Body of pancreas (tissue), 4 donors: Measurements from ENCODE around the gene ANKRD44. TPM values are rescaled to one million over a fixed set of nuclear protein-coding genes. Genes with fewer than 3 reads are reported as not detected.

Experiments
- ATAC-seq: fragments of 150-250 bp; one replicate; pipeline ENCODE4 v1.9.1; 2016
- DNase-seq, 4 donors: peaks; one replicate each; pipeline ENCODE4 v3.0.0-alpha.2; 2019
- H3K27ac ChIP-seq, 4 donors: fragments of 200-600 bp; sonication (generic); 1 replicate in 3 of 4; 2 replicates in 1 of 4; pipeline versions ENCODE4 v1.5.1 to v1.6.1; 2016 to 2019; ENCODE audit warnings: mild to moderate bottlenecking in 1 of 4, mixed read lengths in 1 of 4, moderate library complexity in 1 of 4
- H3K27me3 ChIP-seq, 2 donors: fragments of 200-600 bp; sonication (generic); one replicate each; pipeline ENCODE4 v1.6.0; 2016; ENCODE audit warnings: mild to moderate bottlenecking in 1 of 2
- H3K36me3 ChIP-seq, 2 donors: fragments of 200-600 bp; sonication (generic); replicated peaks in 1 of 2; 2 replicates each; pipeline ENCODE4 v1.5.1; 2016; ENCODE audit warnings: low read depth in 2 of 2; ENCODE audit not compliant: insufficient read depth in 1 of 2
- H3K4me1 ChIP-seq: fragments of 200-600 bp; sonication (generic); one replicate; pipeline ENCODE4 v1.6.0; 2016
- H3K4me3 ChIP-seq, 2 donors: fragments of 200-600 bp; sonication (generic); 1 replicate in 1 of 2; 2 replicates in 1 of 2; pipeline ENCODE4 v1.5.1; 2016 to 2019
- H3K9me3 ChIP-seq, 3 donors: fragments of 200-600 bp; sonication (generic); 1 replicate in 2 of 3; 2 replicates in 1 of 3; pipeline ENCODE4 v1.5.1; 2016
- POLR2A ChIP-seq, 3 donors: fragments of 450-650 bp; IDR thresholded peaks; one replicate each; pipeline ENCODE4 v1.6.1; 2016; ENCODE audit warnings: antibody characterized with exemption in 3 of 3, mild to moderate bottlenecking in 2 of 3
- WGBS, 2 donors: methylation state at CpG; one replicate each; pipeline ENCODE4 v1.1.5; 2017; 5-methylcytosine and 5-hydroxymethylcytosine counted together
- intact Hi-C: fragments of 100-400 bp; cut with DNase I; formaldehyde crosslinking; loops from one replicate; pipeline ENCODE4 v1.15.1; 2023
- total RNA-seq, 2 donors: library from RNA; depleted of rRNA; stranded (reverse); fragments of >200 nt; gene quantifications; one replicate each; pipeline ENCODE4 v1.1.0, GENCODE V29; 2016
- TF ChIP-seq, protein P1 (sequence below), 7 experiments: fragments of 450-650 bp in 4 of 7; fragments of 200-600 bp in 3 of 7; sonication (generic) in 3 of 7; IDR thresholded peaks; one replicate each; pipeline ENCODE4 v1.5.1; 2016 to 2019; ENCODE audit warnings: antibody characterized with exemption in 7 of 7

Gene ANKRD44
- total RNA-seq, 2 donors from 2014 or later = 12.2 TPM

DNA sequence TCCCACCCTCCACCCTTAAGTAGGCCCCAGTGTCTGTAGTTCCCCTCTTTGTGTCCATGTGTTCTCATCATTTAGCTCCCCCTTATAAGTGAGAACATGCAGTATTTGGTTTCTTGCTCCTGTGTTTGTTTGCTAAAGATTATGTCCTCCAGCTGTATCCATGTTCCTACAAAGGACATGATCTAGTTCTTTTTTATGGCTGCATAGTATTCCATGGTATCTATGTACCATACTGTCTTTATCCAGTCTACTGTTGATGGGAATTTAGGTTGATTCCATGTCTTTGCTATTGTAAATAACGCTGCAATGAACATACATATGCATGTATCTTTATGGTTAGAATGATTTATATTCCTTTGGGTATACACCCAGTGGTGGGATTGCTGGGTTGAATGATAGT lies 233.9 kb downstream of the ANKRD44 start:
- H3K4me1 ChIP-seq = no peaks in the 10 kb centered on the region
- ATAC-seq (no peak), DNase-seq (no peak)
- intact Hi-C loops = no loop called here
- no peak overlapping the region for H3K4me3 ChIP-seq
- WGBS, 2 donors = 0% methylated on average over 1 of the region's 1 CpG
- TF ChIP-seq, protein P1, sequence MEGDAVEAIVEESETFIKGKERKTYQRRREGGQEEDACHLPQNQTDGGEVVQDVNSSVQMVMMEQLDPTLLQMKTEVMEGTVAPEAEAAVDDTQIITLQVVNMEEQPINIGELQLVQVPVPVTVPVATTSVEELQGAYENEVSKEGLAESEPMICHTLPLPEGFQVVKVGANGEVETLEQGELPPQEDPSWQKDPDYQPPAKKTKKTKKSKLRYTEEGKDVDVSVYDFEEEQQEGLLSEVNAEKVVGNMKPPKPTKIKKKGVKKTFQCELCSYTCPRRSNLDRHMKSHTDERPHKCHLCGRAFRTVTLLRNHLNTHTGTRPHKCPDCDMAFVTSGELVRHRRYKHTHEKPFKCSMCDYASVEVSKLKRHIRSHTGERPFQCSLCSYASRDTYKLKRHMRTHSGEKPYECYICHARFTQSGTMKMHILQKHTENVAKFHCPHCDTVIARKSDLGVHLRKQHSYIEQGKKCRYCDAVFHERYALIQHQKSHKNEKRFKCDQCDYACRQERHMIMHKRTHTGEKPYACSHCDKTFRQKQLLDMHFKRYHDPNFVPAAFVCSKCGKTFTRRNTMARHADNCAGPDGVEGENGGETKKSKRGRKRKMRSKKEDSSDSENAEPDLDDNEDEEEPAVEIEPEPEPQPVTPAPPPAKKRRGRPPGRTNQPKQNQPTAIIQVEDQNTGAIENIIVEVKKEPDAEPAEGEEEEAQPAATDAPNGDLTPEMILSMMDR (IDR thresholded peaks at IDR 0.05) = no peak
- TF ChIP-seq POLR2A (IDR thresholded peaks at IDR 0.05) = no peak
- H3K9me3 ChIP-seq = no peaks in the 10 kb centered on the region
- no peak overlapping the region for H3K27ac ChIP-seq
- H3K36me3 ChIP-seq = no peaks in the 10 kb centered on the region
- no peaks in the 10 kb centered on the region for H3K27me3 ChIP-seq

DNA sequence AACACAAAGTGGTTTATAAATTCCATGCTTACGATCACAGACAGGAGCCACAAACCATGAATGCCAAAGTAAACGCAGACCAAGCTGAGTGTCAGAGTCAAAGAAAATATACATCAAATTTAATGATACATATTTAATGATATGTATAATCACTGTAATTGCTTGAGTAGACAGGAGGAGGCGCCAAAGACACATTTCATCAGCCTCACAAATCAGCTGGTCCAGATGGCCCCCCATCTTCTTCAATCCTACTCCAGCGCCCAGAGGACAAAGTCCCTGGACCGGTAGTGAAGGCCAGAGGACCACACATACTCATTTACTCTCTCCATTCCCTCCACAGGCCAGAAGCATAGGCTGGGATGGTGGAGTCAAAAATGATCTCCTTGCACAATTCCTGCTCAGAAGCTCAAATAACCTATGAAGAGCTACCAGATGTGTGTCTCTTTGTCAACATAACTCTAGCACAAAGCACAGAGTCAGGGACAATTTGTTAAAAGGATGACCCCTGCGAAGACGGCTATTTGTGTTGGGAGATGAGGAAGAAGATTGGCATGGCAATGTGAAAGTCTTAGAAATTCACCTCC lies 234.7 kb downstream of the ANKRD44 start:
- intact Hi-C loops = no loop called here
- H3K9me3 ChIP-seq = no peaks in the 10 kb centered on the region
- H3K27ac ChIP-seq = no peak overlapping the region
- DNase-seq (no peak), ATAC-seq (no peak)
- no peak overlapping the region for H3K4me3 ChIP-seq
- no peaks in the 10 kb centered on the region for H3K4me1 ChIP-seq
- 87 to 90% methylated on average over 7 of the region's 7 CpGs for WGBS, 2 donors
- no peaks in the 10 kb centered on the region for H3K27me3 ChIP-seq
- H3K36me3 ChIP-seq = no peaks in the 10 kb centered on the region
- TF ChIP-seq POLR2A (IDR thresholded peaks at IDR 0.05) = no peak
- TF ChIP-seq, protein P1 (IDR thresholded peaks at IDR 0.05) = peak in 3 of 7 experiments; percentile 4 to 23 (median 12)

DNA sequence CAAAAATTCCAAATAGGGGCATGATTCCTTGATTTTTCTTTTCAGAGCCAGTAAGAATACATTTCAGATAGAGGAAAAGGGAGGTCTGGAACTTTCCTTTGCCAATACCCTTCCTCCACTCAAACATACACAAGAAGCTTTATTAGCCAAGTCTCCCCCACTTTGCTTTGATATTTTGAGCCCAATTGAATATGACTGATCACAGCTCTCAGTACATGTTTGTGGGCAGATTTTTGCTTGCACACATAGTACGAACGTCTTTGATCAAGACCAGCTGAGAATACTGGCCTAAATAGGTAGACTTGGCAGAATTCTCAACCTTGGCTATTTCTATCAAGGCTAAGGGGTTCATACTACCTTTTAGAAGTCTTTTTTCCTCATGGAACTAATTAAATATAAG lies 235.3 kb downstream of the ANKRD44 start:
- H3K9me3 ChIP-seq = no peaks in the 10 kb centered on the region
- ATAC-seq (no peak), DNase-seq (no peak)

DNA sequence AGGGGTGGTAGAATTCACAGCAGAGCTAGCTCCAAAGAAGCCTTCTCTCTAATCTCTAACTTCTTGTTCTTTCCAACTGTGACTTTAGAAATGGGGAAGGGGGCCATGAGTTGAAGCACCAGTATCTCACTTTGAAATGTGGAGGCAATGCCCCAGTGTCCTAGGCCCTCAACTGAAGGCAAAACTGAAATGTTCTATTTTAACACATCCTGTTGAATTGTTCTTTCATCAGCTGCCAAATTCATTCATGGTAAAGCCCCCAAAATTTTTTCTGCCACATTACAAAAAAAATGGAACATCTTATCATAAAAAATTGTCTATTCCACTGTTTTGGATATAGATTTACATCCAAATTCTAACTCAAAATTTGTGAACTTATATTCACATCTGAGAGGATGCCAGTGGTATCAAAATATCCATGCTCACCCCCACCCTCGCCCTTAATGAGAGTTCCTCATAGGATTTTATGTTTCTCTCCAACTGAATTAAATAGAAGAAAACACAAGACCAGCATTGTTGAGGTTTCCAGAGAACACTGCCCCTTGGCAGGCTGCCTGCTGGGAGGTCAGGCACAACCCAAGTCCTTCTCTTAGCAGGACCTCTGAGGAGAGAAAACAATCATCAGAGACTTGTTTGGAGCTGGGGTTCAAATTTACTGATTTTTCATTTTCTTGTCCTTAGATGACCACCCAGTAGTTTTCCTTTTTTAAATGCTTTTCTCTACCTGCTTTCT lies 236.7 kb downstream of the ANKRD44 start:
- H3K4me3 ChIP-seq = no peak overlapping the region

More for the DNA sequence above, 235.3 kb downstream of the ANKRD44 start:
- intact Hi-C loops = no loop called here
- TF ChIP-seq POLR2A (IDR thresholded peaks at IDR 0.05) = no peak
- TF ChIP-seq, protein P1 (IDR thresholded peaks at IDR 0.05) = no peak
- Histone ChIP-seq H3K4me1 (no peaks in the 10 kb centered on the region), H3K27ac (no peak overlapping the region), H3K4me3 (no peak overlapping the region), H3K27me3 (no peaks in the 10 kb centered on the region), H3K36me3 (no peaks in the 10 kb centered on the region)
- WGBS, 2 donors = 89 to 90% methylated on average over 2 of the region's 2 CpGs

More for the DNA sequence above, 236.7 kb downstream of the ANKRD44 start:
- Histone ChIP-seq H3K36me3 (no peaks in the 10 kb centered on the region), H3K27ac (no peak overlapping the region), H3K27me3 (no peaks in the 10 kb centered on the region), H3K4me1 (no peaks in the 10 kb centered on the region), H3K9me3 (no peaks in the 10 kb centered on the region)
- ATAC-seq = no peak
- TF ChIP-seq, protein P1 (IDR thresholded peaks at IDR 0.05) = no peak
- TF ChIP-seq POLR2A (IDR thresholded peaks at IDR 0.05) = no peak
- WGBS, 2 donors = 59 to 71% methylated on average over 1 of the region's 1 CpG
- peak in 3 of 4 donors; percentile 17 to 44 (median 20) for DNase-seq
- intact Hi-C loops = no loop called here
